Measurements from ENCODE around the gene METTL13.
A peak's percentile ranks its signal among the peaks of the same experiment; 100 is the strongest.
"Not testable (repeated sequence)": the region's sequence is repeated elsewhere in the genome, so short reads cannot be mapped to it uniquely, and the experiment has no call there.

The METTL13 gene

GRCh38 chr1:171794085-171794484 lies 12.6 kb downstream of the METTL13 start:
- H3K4me3 ChIP-seq (ENCODE audit: low read length): peak overlapping the region; percentile 23

GRCh38 chr1:171796592-171796991 lies 15.1 kb downstream of the METTL13 start:
- H3K36me3 ChIP-seq (ENCODE audit: insufficient read depth, low read length): peaks cover 32% of the 10 kb centered on the region

More at GRCh38 chr1:171794085-171794484, 12.6 kb downstream of the METTL13 start:
- Histone ChIP-seq H3K9ac (ENCODE audit: low read depth, low read length) (peak overlapping the region; percentile 51), H3K36me3 (ENCODE audit: insufficient read depth, low read length) (peaks cover 53% of the 10 kb centered on the region), H3K4me2 (ENCODE audit: low read length) (peak overlapping the region; percentile 53), H3K4me1 (ENCODE audit: control insufficient read depth, insufficient read depth, low read length) (peaks cover 25% of the 10 kb centered on the region), H3K27me3 (ENCODE audit: control insufficient read depth, insufficient read depth, low read length) (no peaks in the 10 kb centered on the region), H3K9me3 (replicated peaks; ENCODE audit: low read length) (no peaks in the 10 kb centered on the region)

GRCh38 chr1:171798311-171798710 lies 16.9 kb downstream of the METTL13 start:
- Histone ChIP-seq H3K4me3 (ENCODE audit: low read length) (no peak overlapping the region), H3K9ac (ENCODE audit: low read depth, low read length) (no peak overlapping the region), H3K4me1 (ENCODE audit: control insufficient read depth, insufficient read depth, low read length) (peaks cover 18% of the 10 kb centered on the region), H3K36me3 (ENCODE audit: insufficient read depth, low read length) (peaks cover 28% of the 10 kb centered on the region), H3K9me3 (replicated peaks; ENCODE audit: low read length) (no peaks in the 10 kb centered on the region), H3K4me2 (ENCODE audit: low read length) (no peak overlapping the region), H3K27me3 (ENCODE audit: control insufficient read depth, insufficient read depth, low read length) (no peaks in the 10 kb centered on the region)

More at GRCh38 chr1:171796592-171796991, 15.1 kb downstream of the METTL13 start:
- no peaks in the 10 kb centered on the region for H3K27me3 ChIP-seq (ENCODE audit: control insufficient read depth, insufficient read depth, low read length)
- H3K9me3 ChIP-seq (replicated peaks; ENCODE audit: low read length): no peaks in the 10 kb centered on the region
- no peak overlapping the region for H3K4me2 ChIP-seq (ENCODE audit: low read length)
- H3K4me1 ChIP-seq (ENCODE audit: control insufficient read depth, insufficient read depth, low read length): peaks cover 24% of the 10 kb centered on the region
- no peak overlapping the region for H3K9ac ChIP-seq (ENCODE audit: low read depth, low read length)
- H3K4me3 ChIP-seq (ENCODE audit: low read length): no peak overlapping the region

GRCh38 chr1:171798765-171799164 lies 17.3 kb downstream of the METTL13 start:
- H3K36me3 ChIP-seq (ENCODE audit: insufficient read depth, low read length): peaks cover 28% of the 10 kb centered on the region
- no peaks in the 10 kb centered on the region for H3K9me3 ChIP-seq (replicated peaks; ENCODE audit: low read length)
- no peak overlapping the region for H3K9ac ChIP-seq (ENCODE audit: low read depth, low read length)
- H3K27me3 ChIP-seq (ENCODE audit: control insufficient read depth, insufficient read depth, low read length): no peaks in the 10 kb centered on the region
- H3K4me3 ChIP-seq (ENCODE audit: low read length): no peak overlapping the region
- H3K4me2 ChIP-seq (ENCODE audit: low read length): no peak overlapping the region
- peaks cover 13% of the 10 kb centered on the region for H3K4me1 ChIP-seq (ENCODE audit: control insufficient read depth, insufficient read depth, low read length)

GRCh38 chr1:171799166-171799565 lies 17.7 kb downstream of the METTL13 start:
- Histone ChIP-seq H3K9me3 (replicated peaks; ENCODE audit: low read length) (no peaks in the 10 kb centered on the region), H3K9ac (ENCODE audit: low read depth, low read length) (no peak overlapping the region), H3K4me1 (ENCODE audit: control insufficient read depth, insufficient read depth, low read length) (peaks cover 9% of the 10 kb centered on the region), H3K36me3 (ENCODE audit: insufficient read depth, low read length) (peaks cover 28% of the 10 kb centered on the region), H3K4me2 (ENCODE audit: low read length) (no peak overlapping the region), H3K27me3 (ENCODE audit: control insufficient read depth, insufficient read depth, low read length) (no peaks in the 10 kb centered on the region), H3K4me3 (ENCODE audit: low read length) (no peak overlapping the region)

DNA sequence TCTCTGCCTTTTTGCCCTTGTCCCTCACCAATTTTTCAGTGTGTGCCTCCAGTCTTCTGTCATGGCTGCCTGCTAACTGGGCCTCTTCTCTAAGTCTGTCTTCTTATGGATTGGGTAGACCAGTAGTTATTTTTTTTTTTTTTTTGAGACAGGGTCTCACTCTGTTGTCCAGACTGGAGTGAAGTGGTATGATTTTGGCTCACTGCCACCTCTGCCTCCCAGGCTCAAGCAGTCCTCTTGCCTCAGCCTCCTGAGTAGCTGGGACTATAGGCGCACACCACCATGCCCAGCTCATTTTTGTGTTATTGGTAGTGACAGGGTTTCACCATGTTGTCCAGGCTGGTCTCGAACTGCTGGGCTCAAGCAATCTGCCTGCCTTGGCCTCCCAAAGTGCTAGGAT lies 18.2 kb downstream of the METTL13 start:
- not testable (repeated sequence) for H3K9ac ChIP-seq (ENCODE audit: low read depth, low read length); H3K9me3 ChIP-seq (replicated peaks; ENCODE audit: low read length); H3K4me3 ChIP-seq (ENCODE audit: low read length); H3K27me3 ChIP-seq (ENCODE audit: control insufficient read depth, insufficient read depth, low read length); H3K4me1 ChIP-seq (ENCODE audit: control insufficient read depth, insufficient read depth, low read length); H3K4me2 ChIP-seq (ENCODE audit: low read length)
- H3K36me3 ChIP-seq (ENCODE audit: insufficient read depth, low read length): peaks cover 28% of the 10 kb centered on the region

GRCh38 chr1:171800342-171800741 lies 18.9 kb downstream of the METTL13 start:
- H3K4me2 ChIP-seq (ENCODE audit: low read length): no peak overlapping the region
- H3K9me3 ChIP-seq (replicated peaks; ENCODE audit: low read length): no peaks in the 10 kb centered on the region
- H3K4me1 ChIP-seq (ENCODE audit: control insufficient read depth, insufficient read depth, low read length): no peaks in the 10 kb centered on the region
- H3K27me3 ChIP-seq (ENCODE audit: control insufficient read depth, insufficient read depth, low read length): no peaks in the 10 kb centered on the region
- H3K9ac ChIP-seq (ENCODE audit: low read depth, low read length): no peak overlapping the region
- peaks cover 23% of the 10 kb centered on the region for H3K36me3 ChIP-seq (ENCODE audit: insufficient read depth, low read length)
- H3K4me3 ChIP-seq (ENCODE audit: low read length): no peak overlapping the region

GRCh38 chr1:171800851-171801250 lies 19.4 kb downstream of the METTL13 start:
- Histone ChIP-seq H3K4me2 (ENCODE audit: low read length) (no peak overlapping the region), H3K9ac (ENCODE audit: low read depth, low read length) (no peak overlapping the region), H3K4me1 (ENCODE audit: control insufficient read depth, insufficient read depth, low read length) (no peaks in the 10 kb centered on the region), H3K4me3 (ENCODE audit: low read length) (no peak overlapping the region), H3K9me3 (replicated peaks; ENCODE audit: low read length) (no peaks in the 10 kb centered on the region), H3K36me3 (ENCODE audit: insufficient read depth, low read length) (peaks cover 18% of the 10 kb centered on the region), H3K27me3 (ENCODE audit: control insufficient read depth, insufficient read depth, low read length) (no peaks in the 10 kb centered on the region)

- Histone ChIP-seq H3K9me3 (replicated peaks; ENCODE audit: low read length) (no peaks in the 10 kb centered on the region), H3K27me3 (ENCODE audit: control insufficient read depth, insufficient read depth, low read length) (no peaks in the 10 kb centered on the region), H3K4me2 (ENCODE audit: low read length) (no peak overlapping the region), H3K9ac (ENCODE audit: low read depth, low read length) (no peak overlapping the region), H3K36me3 (ENCODE audit: insufficient read depth, low read length) (peaks cover 12% of the 10 kb centered on the region), H3K4me3 (ENCODE audit: low read length) (no peak overlapping the region), H3K4me1 (ENCODE audit: control insufficient read depth, insufficient read depth, low read length) (no peaks in the 10 kb centered on the region)
Observed at GRCh38 chr1:171801487-171801891, 20.0 kb downstream of the METTL13 start.

DNA sequence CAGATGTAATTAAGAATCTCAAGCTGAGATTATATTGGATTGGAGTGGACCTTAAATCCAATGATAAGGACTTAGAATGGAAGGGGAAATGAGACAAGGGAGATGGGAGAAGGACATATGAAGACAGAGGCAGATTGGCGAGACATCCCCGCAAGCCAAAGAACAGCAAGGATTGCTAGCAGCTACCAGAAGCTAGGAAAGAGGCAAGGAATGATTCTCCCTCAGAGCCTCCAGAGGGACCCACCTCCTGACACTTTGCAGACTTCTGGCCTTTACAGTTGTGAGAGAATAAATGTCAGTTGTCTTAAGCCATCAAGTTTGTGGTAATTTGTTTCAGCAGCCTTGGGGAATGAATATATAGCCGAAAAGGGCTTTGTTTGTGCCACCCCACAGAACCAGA lies 20.7 kb downstream of the METTL13 start:
- Histone ChIP-seq H3K4me2 (ENCODE audit: low read length) (no peak overlapping the region), H3K36me3 (ENCODE audit: insufficient read depth, low read length) (peaks cover 5% of the 10 kb centered on the region), H3K9ac (ENCODE audit: low read depth, low read length) (no peak overlapping the region), H3K4me1 (ENCODE audit: control insufficient read depth, insufficient read depth, low read length) (no peaks in the 10 kb centered on the region), H3K4me3 (ENCODE audit: low read length) (no peak overlapping the region), H3K9me3 (replicated peaks; ENCODE audit: low read length) (no peaks in the 10 kb centered on the region), H3K27me3 (ENCODE audit: control insufficient read depth, insufficient read depth, low read length) (no peaks in the 10 kb centered on the region)

- H3K27me3 ChIP-seq (ENCODE audit: control insufficient read depth, insufficient read depth, low read length): no peaks in the 10 kb centered on the region
- no peak overlapping the region for H3K4me3 ChIP-seq (ENCODE audit: low read length)
- H3K36me3 ChIP-seq (ENCODE audit: insufficient read depth, low read length): no peaks in the 10 kb centered on the region
- no peaks in the 10 kb centered on the region for H3K4me1 ChIP-seq (ENCODE audit: control insufficient read depth, insufficient read depth, low read length)
- no peaks in the 10 kb centered on the region for H3K9me3 ChIP-seq (replicated peaks; ENCODE audit: low read length)
- H3K4me2 ChIP-seq (ENCODE audit: low read length): no peak overlapping the region
- H3K9ac ChIP-seq (ENCODE audit: low read depth, low read length): no peak overlapping the region
Observed at GRCh38 chr1:171803045-171803444, 21.6 kb downstream of the METTL13 start.

- Histone ChIP-seq H3K27me3 (ENCODE audit: control insufficient read depth, insufficient read depth, low read length) (no peaks in the 10 kb centered on the region), H3K4me1 (ENCODE audit: control insufficient read depth, insufficient read depth, low read length) (no peaks in the 10 kb centered on the region), H3K9ac (ENCODE audit: low read depth, low read length) (no peak overlapping the region), H3K4me2 (ENCODE audit: low read length) (no peak overlapping the region), H3K36me3 (ENCODE audit: insufficient read depth, low read length) (no peaks in the 10 kb centered on the region), H3K9me3 (replicated peaks; ENCODE audit: low read length) (no peaks in the 10 kb centered on the region), H3K4me3 (ENCODE audit: low read length) (no peak overlapping the region)
Observed at GRCh38 chr1:171803461-171804022, 22.1 kb downstream of the METTL13 start.
